Measurements from ENCODE around the gene KNG1. TPM values are rescaled to one million over a fixed set of nuclear protein-coding genes. Genes with fewer than 3 reads are reported as not detected.

Gene KNG1
- total RNA-seq, 1 experiment from 2014 or later, result 0.25 TPM

DNA sequence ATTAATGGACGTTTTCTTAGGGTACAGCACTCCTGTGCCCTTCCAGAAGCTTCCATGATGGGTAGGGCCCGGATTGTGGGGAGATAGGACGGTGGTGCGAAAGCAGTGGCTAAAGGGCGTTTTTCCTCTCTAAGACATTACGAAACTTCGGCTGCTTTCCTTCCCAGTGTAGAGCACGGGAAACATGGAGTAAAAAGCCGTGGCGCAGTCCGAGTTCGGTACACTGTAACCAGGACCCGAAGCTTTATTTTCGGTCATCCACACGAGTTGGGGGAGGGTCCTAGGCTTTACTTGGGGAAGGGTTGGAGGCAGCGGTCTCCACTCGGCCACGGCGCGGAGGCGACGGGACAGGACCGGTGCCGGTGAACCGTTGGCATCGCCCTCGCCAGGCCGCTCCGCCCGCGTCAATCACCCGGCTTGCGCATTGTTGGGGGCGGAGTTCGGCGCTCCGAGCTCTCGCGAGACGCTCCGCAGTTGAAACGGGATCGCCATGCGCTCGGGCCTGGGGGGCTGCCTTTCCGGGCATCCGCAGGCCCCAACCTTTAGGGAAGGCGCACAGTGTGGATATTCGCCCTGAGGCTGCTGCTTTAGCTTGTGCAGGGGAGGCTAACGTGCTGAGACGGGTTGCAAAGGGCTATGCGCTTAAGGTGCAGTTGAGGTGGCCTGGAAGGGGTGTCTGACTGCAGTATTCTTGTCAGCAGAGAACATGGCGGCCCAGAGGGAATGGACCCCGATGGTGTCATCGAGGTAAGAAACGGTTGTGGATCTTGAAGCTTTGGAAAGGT is 66.8 kb downstream of the KNG1 start:
- intact Hi-C loops (cut with micrococcal nuclease), result no loop called here
- TSS peak; percentile 55 for BruUV-seq (replicated peaks)
- H2AFZ ChIP-seq (ENCODE audit: low read depth, low read length, poor library complexity, severe bottlenecking), result no peak overlapping the region
- H3K4me2 ChIP-seq (ENCODE audit: low read length), result peak overlapping the region; percentile 83
- H3K4me1 ChIP-seq (ENCODE audit: control insufficient read depth in 1 of 2, insufficient read depth in 2 of 2, low read length in 2 of 2), result peaks cover 0 to 13% of the 10 kb centered on the region in 2 experiments; a peak in 2 of 4 replicates
- peak; percentile 2; the same call in 1 of the 2 replicates for TF ChIP-seq POLR2AphosphoS5 (IDR thresholded peaks at IDR 0.05; ENCODE audit: low read depth, low read length)
- peak; percentile 35 for TF ChIP-seq YY1 (IDR thresholded peaks at IDR 0.05; ENCODE audit: extremely low read depth, insufficient replicate concordance, low read depth, low read length)
- TF ChIP-seq RAD21 (IDR thresholded peaks at IDR 0.05; ENCODE audit: low read depth), result no peak
- TF ChIP-seq, protein P1, sequence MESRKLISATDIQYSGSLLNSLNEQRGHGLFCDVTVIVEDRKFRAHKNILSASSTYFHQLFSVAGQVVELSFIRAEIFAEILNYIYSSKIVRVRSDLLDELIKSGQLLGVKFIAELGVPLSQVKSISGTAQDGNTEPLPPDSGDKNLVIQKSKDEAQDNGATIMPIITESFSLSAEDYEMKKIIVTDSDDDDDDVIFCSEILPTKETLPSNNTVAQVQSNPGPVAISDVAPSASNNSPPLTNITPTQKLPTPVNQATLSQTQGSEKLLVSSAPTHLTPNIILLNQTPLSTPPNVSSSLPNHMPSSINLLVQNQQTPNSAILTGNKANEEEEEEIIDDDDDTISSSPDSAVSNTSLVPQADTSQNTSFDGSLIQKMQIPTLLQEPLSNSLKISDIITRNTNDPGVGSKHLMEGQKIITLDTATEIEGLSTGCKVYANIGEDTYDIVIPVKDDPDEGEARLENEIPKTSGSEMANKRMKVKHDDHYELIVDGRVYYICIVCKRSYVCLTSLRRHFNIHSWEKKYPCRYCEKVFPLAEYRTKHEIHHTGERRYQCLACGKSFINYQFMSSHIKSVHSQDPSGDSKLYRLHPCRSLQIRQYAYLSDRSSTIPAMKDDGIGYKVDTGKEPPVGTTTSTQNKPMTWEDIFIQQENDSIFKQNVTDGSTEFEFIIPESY (IDR thresholded peaks at IDR 0.05; ENCODE audit: extremely low read depth, insufficient replicate concordance, low read length), result peak; percentile 89
- TF ChIP-seq, protein P2, sequence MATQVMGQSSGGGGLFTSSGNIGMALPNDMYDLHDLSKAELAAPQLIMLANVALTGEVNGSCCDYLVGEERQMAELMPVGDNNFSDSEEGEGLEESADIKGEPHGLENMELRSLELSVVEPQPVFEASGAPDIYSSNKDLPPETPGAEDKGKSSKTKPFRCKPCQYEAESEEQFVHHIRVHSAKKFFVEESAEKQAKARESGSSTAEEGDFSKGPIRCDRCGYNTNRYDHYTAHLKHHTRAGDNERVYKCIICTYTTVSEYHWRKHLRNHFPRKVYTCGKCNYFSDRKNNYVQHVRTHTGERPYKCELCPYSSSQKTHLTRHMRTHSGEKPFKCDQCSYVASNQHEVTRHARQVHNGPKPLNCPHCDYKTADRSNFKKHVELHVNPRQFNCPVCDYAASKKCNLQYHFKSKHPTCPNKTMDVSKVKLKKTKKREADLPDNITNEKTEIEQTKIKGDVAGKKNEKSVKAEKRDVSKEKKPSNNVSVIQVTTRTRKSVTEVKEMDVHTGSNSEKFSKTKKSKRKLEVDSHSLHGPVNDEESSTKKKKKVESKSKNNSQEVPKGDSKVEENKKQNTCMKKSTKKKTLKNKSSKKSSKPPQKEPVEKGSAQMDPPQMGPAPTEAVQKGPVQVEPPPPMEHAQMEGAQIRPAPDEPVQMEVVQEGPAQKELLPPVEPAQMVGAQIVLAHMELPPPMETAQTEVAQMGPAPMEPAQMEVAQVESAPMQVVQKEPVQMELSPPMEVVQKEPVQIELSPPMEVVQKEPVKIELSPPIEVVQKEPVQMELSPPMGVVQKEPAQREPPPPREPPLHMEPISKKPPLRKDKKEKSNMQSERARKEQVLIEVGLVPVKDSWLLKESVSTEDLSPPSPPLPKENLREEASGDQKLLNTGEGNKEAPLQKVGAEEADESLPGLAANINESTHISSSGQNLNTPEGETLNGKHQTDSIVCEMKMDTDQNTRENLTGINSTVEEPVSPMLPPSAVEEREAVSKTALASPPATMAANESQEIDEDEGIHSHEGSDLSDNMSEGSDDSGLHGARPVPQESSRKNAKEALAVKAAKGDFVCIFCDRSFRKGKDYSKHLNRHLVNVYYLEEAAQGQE (IDR thresholded peaks at IDR 0.05; ENCODE audit: low read depth), result no peak
- TF ChIP-seq, protein P3, sequence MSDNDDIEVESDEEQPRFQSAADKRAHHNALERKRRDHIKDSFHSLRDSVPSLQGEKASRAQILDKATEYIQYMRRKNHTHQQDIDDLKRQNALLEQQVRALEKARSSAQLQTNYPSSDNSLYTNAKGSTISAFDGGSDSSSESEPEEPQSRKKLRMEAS (IDR thresholded peaks at IDR 0.05), result peak; percentile 70
- no peak for TF ChIP-seq EZH2phosphoT487 (IDR thresholded peaks at IDR 0.05; ENCODE audit: borderline replicate concordance)
- TF ChIP-seq ZFX (IDR thresholded peaks at IDR 0.05), result peak; percentile 80
- TF ChIP-seq SIN3A (IDR thresholded peaks at IDR 0.05; ENCODE audit: low read depth), result 0 out of 2 replicates have a peak, but pooled peaks have one; percentile 13
- H3K9me3 ChIP-seq (ENCODE audit: control insufficient read depth in 1 of 2, insufficient read depth in 1 of 2, low read depth in 1 of 2, low read length in 2 of 2), result no peaks in the 10 kb centered on the region
- ATAC-seq (peak; percentile 62), DNase-seq (ENCODE audit: low read depth, low spot score) (no peak)
- ChIA-PET CTCF (no interaction called here), RAD21 (ENCODE audit: low non-redundant PET in 1 of 2, low total read pairs in 2 of 2, uncharacterized antibody in 2 of 2, unreplicated experiment in 2 of 2) (interaction anchor here in 1 of 2 experiments (0.8 kb wide), 1 partner anchor 195 kb away, joined by 3 read pairs; no protein-coding TSS in a partner anchor), POLR2A (interaction anchor here (0.7 to 2.3 kb wide), 10 partner anchors 9 to 216 kb away, joined by 3 to 11 read pairs (median 3); partner anchors contain the start of gene DNAJB11)
- peaks cover 48 to 55% of the 10 kb centered on the region in 2 experiments for H3K36me3 ChIP-seq (ENCODE audit: control insufficient read depth in 1 of 2, insufficient read depth in 2 of 2, low read length in 2 of 2)
- no peaks in the 10 kb centered on the region for H3K27me3 ChIP-seq (ENCODE audit: insufficient read depth, low read length)
- peak overlapping the region; percentile 96 for H3K9ac ChIP-seq (ENCODE audit: low read length)
- H3K4me3 ChIP-seq (replicated peaks in 1 of 2; ENCODE audit: low read depth in 1 of 2, low read length in 2 of 2), result peak overlapping the region; percentile 87 to 92
- H3K27ac ChIP-seq (ENCODE audit: low read depth, low read length), result peak overlapping the region; percentile 99
- no peaks in the 10 kb centered on the region for H3K9me2 ChIP-seq (ENCODE audit: insufficient read depth)
- peaks cover 61% of the 10 kb centered on the region for H3K79me2 ChIP-seq (ENCODE audit: insufficient read depth, low read length)
- H4K20me1 ChIP-seq (ENCODE audit: insufficient read depth), result peaks cover 46% of the 10 kb centered on the region

Measured in HCT116 (cell line).